Body of pancreas (tissue), 4 donors: ENCODE data around the gene THSD7A. TPM values are rescaled to one million over a fixed set of nuclear protein-coding genes. Genes with fewer than 3 reads are reported as not detected.
A peak's percentile ranks its signal among the peaks of the same experiment; 100 is the strongest.

Source experiments
- ATAC-seq: fragments of 150-250 bp; one replicate; pipeline ENCODE4 v1.9.1; 2016
- DNase-seq, 4 donors: peaks; one replicate each; pipeline ENCODE4 v3.0.0-alpha.2; 2019
- H3K27ac ChIP-seq, 4 donors: fragments of 200-600 bp; sonication (generic); 1 replicate in 3 of 4; 2 replicates in 1 of 4; pipeline versions ENCODE4 v1.5.1 to v1.6.1; 2016 to 2019; ENCODE audit warnings: mild to moderate bottlenecking in 1 of 4, mixed read lengths in 1 of 4, moderate library complexity in 1 of 4
- H3K27me3 ChIP-seq, 2 donors: fragments of 200-600 bp; sonication (generic); one replicate each; pipeline ENCODE4 v1.6.0; 2016; ENCODE audit warnings: mild to moderate bottlenecking in 1 of 2
- H3K36me3 ChIP-seq, 2 donors: fragments of 200-600 bp; sonication (generic); replicated peaks in 1 of 2; 2 replicates each; pipeline ENCODE4 v1.5.1; 2016; ENCODE audit warnings: low read depth in 2 of 2; ENCODE audit not compliant: insufficient read depth in 1 of 2
- H3K4me1 ChIP-seq: fragments of 200-600 bp; sonication (generic); one replicate; pipeline ENCODE4 v1.6.0; 2016
- H3K4me3 ChIP-seq, 2 donors: fragments of 200-600 bp; sonication (generic); 1 replicate in 1 of 2; 2 replicates in 1 of 2; pipeline ENCODE4 v1.5.1; 2016 to 2019
- H3K9me3 ChIP-seq, 3 donors: fragments of 200-600 bp; sonication (generic); 1 replicate in 2 of 3; 2 replicates in 1 of 3; pipeline ENCODE4 v1.5.1; 2016
- CTCF ChIP-seq, 7 experiments: fragments of 450-650 bp in 4 of 7; fragments of 200-600 bp in 3 of 7; sonication (generic) in 3 of 7; IDR thresholded peaks; one replicate each; pipeline ENCODE4 v1.5.1; 2016 to 2019; ENCODE audit warnings: antibody characterized with exemption in 7 of 7
- POLR2A ChIP-seq, 3 donors: fragments of 450-650 bp; IDR thresholded peaks; one replicate each; pipeline ENCODE4 v1.6.1; 2016; ENCODE audit warnings: antibody characterized with exemption in 3 of 3, mild to moderate bottlenecking in 2 of 3
- WGBS, 2 donors: methylation state at CpG; one replicate each; pipeline ENCODE4 v1.1.5; 2017; 5-methylcytosine and 5-hydroxymethylcytosine counted together
- intact Hi-C: fragments of 100-400 bp; cut with DNase I; formaldehyde crosslinking; loops from one replicate; pipeline ENCODE4 v1.15.1; 2023
- total RNA-seq, 2 donors: library from RNA; depleted of rRNA; stranded (reverse); fragments of >200 nt; gene quantifications; one replicate each; pipeline ENCODE4 v1.1.0, GENCODE V29; 2016

THSD7A gene
- total RNA-seq, 2 donors from 2014 or later: 0.66 to 7.0 TPM

- H3K9me3 ChIP-seq: no peaks in the 10 kb centered on the region
- no peaks in the 10 kb centered on the region for H3K27me3 ChIP-seq
- intact Hi-C loops: no loop called here
- ATAC-seq (no peak), DNase-seq (no peak)
- TF ChIP-seq POLR2A (IDR thresholded peaks at IDR 0.05) (no peak), CTCF (IDR thresholded peaks at IDR 0.05) (no peak)
- no peaks in the 10 kb centered on the region for H3K4me1 ChIP-seq
- H3K27ac ChIP-seq: no peak overlapping the region
- 81 to 94% methylated on average over 3 of the region's 3 CpGs for WGBS, 2 donors
- no peaks in the 10 kb centered on the region for H3K36me3 ChIP-seq
- H3K4me3 ChIP-seq: no peak overlapping the region
These were observed 77.1 kb downstream of the THSD7A start for GRCh38 chr7:11754933-11755332.

- intact Hi-C loops: no loop called here
- no peaks in the 10 kb centered on the region for H3K4me1 ChIP-seq
- ATAC-seq: no peak
- H3K36me3 ChIP-seq: no peaks in the 10 kb centered on the region
- H3K27me3 ChIP-seq: no peaks in the 10 kb centered on the region
- H3K27ac ChIP-seq: no peak overlapping the region
- DNase-seq: no peak
- H3K9me3 ChIP-seq: no peaks in the 10 kb centered on the region
- WGBS, 2 donors: 88 to 90% methylated on average over 2 of the region's 2 CpGs
- TF ChIP-seq CTCF (IDR thresholded peaks at IDR 0.05) (no peak), POLR2A (IDR thresholded peaks at IDR 0.05) (no peak)
- no peak overlapping the region for H3K4me3 ChIP-seq
These were observed 77.9 kb downstream of the THSD7A start for GRCh38 chr7:11754123-11754522.

GRCh38 chr7:11753433-11753832, 78.6 kb downstream of the THSD7A start:
- Histone ChIP-seq H3K27me3 (no peaks in the 10 kb centered on the region), H3K4me1 (no peaks in the 10 kb centered on the region), H3K4me3 (no peak overlapping the region), H3K27ac (no peak overlapping the region), H3K9me3 (no peaks in the 10 kb centered on the region), H3K36me3 (no peaks in the 10 kb centered on the region)
- TF ChIP-seq CTCF (IDR thresholded peaks at IDR 0.05) (no peak), POLR2A (IDR thresholded peaks at IDR 0.05) (no peak)
- intact Hi-C loops: no loop called here
- ATAC-seq (no peak), DNase-seq (peak in 1 of 4 donors; percentile 17)

GRCh38 chr7:11751807-11752389, 80.1 kb downstream of the THSD7A start:
- TF ChIP-seq POLR2A (IDR thresholded peaks at IDR 0.05) (no peak), CTCF (IDR thresholded peaks at IDR 0.05) (no peak)
- WGBS, 2 donors: 45 to 53% methylated on average over 8 of the region's 8 CpGs
- peak in 1 of 4 donors; percentile 23 for DNase-seq
- H3K27ac ChIP-seq: peak overlapping the region in 1 of 4 donors; percentile 21
- ATAC-seq: no peak
- H3K4me3 ChIP-seq: no peak overlapping the region
- no peaks in the 10 kb centered on the region for H3K27me3 ChIP-seq
- H3K4me1 ChIP-seq: no peaks in the 10 kb centered on the region
- no peaks in the 10 kb centered on the region for H3K9me3 ChIP-seq
- H3K36me3 ChIP-seq: no peaks in the 10 kb centered on the region
- intact Hi-C loops: no loop called here

GRCh38 chr7:11751315-11751714, 80.7 kb downstream of the THSD7A start:
- H3K4me1 ChIP-seq: no peaks in the 10 kb centered on the region
- H3K9me3 ChIP-seq: no peaks in the 10 kb centered on the region
- no peaks in the 10 kb centered on the region for H3K36me3 ChIP-seq
- no peak overlapping the region for H3K4me3 ChIP-seq
- DNase-seq (no peak), ATAC-seq (no peak)
- no peaks in the 10 kb centered on the region for H3K27me3 ChIP-seq
- WGBS, 2 donors: 78 to 87% methylated on average over 2 of the region's 2 CpGs
- TF ChIP-seq POLR2A (IDR thresholded peaks at IDR 0.05): no peak
- TF ChIP-seq CTCF (IDR thresholded peaks at IDR 0.05): no peak
- H3K27ac ChIP-seq: no peak overlapping the region
- intact Hi-C loops: no loop called here
